WTC11 (cell line): ENCODE data around the gene FOXP1. TPM values are rescaled to one million over a fixed set of nuclear protein-coding genes. Genes with fewer than 3 reads are reported as not detected.

Experiments used
- ATAC-seq: fragments of 200-7000 bp; cut with Tn5 transposase; 2 replicates; pipeline ENCODE4 v1.10.0; 2021; ENCODE audit warnings: mild to moderate bottlenecking, moderate library complexity
- CTCF ChIA-PET: fragments of 300-600 bp; sonication (Branson Sonifier 250); formaldehyde crosslinking; loops from one replicate; lab custom pipeline; 2021; ENCODE audit warnings: antibody characterized with exemption; lab: Charles Lee
- POLR2A ChIA-PET: fragments of 350-600 bp; sonication (Branson Sonifier 250); formaldehyde crosslinking; loops from one replicate; lab custom pipeline; 2021; ENCODE audit warnings: antibody characterized with exemption; lab: Charles Lee
- DNase-seq: peaks from one replicate; pipeline ENCODE4 v3.0.0; 2021; ENCODE audit warnings: low spot score
- H3K27ac Mint-ChIP-seq: 2 replicates; pipeline ENCODE4 v1.8.0; 2021; ENCODE audit warnings: mixed read lengths
- H3K27me3 Mint-ChIP-seq: 2 replicates; pipeline ENCODE4 v1.8.0; 2021; ENCODE audit warnings: low read depth, mild to moderate bottlenecking, moderate library complexity, mixed read lengths
- H3K36me3 Mint-ChIP-seq: 2 replicates; pipeline ENCODE4 v1.8.0; 2021; ENCODE audit warnings: mixed read lengths
- H3K4me1 Mint-ChIP-seq: 2 replicates; pipeline ENCODE4 v1.8.0; 2022; ENCODE audit warnings: mixed read lengths
- H3K4me3 Mint-ChIP-seq: 2 replicates; pipeline ENCODE4 v1.8.0; 2021; ENCODE audit warnings: mild to moderate bottlenecking, moderate library complexity, mixed read lengths
- H3K9me3 Mint-ChIP-seq: 2 replicates; pipeline ENCODE4 v1.8.0; 2021; ENCODE audit warnings: mixed read lengths
- ATF2 ChIP-seq: sonication (generic); formaldehyde crosslinking; IDR thresholded peaks from 2 replicates; pipeline ENCODE4 v1.8.1; 2022; ENCODE audit warnings: low read depth, missing genetic modification reagents, borderline replicate concordance
- CREM ChIP-seq: sonication (generic); formaldehyde crosslinking; IDR thresholded peaks from 2 replicates; pipeline ENCODE4 v1.8.1; 2022; ENCODE audit warnings: mild to moderate bottlenecking, missing genetic modification reagents, moderate library complexity
- E2F5 ChIP-seq: sonication (generic); formaldehyde crosslinking; IDR thresholded peaks from 2 replicates; pipeline ENCODE4 v1.8.1; 2022; ENCODE audit warnings: mild to moderate bottlenecking, moderate library complexity, missing genetic modification reagents
- ELF4 ChIP-seq: sonication (generic); formaldehyde crosslinking; IDR thresholded peaks from 2 replicates; pipeline ENCODE4 v1.8.1; 2022; ENCODE audit warnings: low read depth, mild to moderate bottlenecking, moderate library complexity, missing genetic modification reagents
- FOXP1 ChIP-seq: sonication (generic); formaldehyde crosslinking; IDR thresholded peaks from 2 replicates; pipeline ENCODE4 v1.8.0; 2022; ENCODE audit warnings: missing genetic modification reagents, mild to moderate bottlenecking, moderate library complexity, borderline replicate concordance
- GTF2I ChIP-seq: fragments of 250-450 bp; sonication (Bioruptor Pico); conservative IDR thresholded peaks from 2 replicates; pipeline ENCODE4 v1.4.0; 2021; ENCODE audit warnings: mild to moderate bottlenecking
- HMGXB4 ChIP-seq: sonication (generic); formaldehyde crosslinking; IDR thresholded peaks from 2 replicates; pipeline ENCODE4 v1.8.1; 2023; ENCODE audit warnings: mild to moderate bottlenecking, moderate library complexity, missing genetic modification reagents
- JUN ChIP-seq: sonication (generic); formaldehyde crosslinking; IDR thresholded peaks from 2 replicates; pipeline ENCODE4 v1.8.0; 2023; ENCODE audit warnings: mild to moderate bottlenecking, missing genetic modification reagents
- NR1H2 ChIP-seq: sonication (generic); formaldehyde crosslinking; IDR thresholded peaks from 2 replicates; pipeline ENCODE4 v1.9.0; 2021; ENCODE audit warnings: mild to moderate bottlenecking, moderate library complexity, missing genetic modification reagents
- SMAD4 ChIP-seq: sonication (generic); formaldehyde crosslinking; IDR thresholded peaks from 2 replicates; pipeline ENCODE4 v1.8.0; 2022; ENCODE audit warnings: mild to moderate bottlenecking, missing genetic modification reagents
- SOX15 ChIP-seq: fragments of 250-450 bp; sonication (Bioruptor Pico); IDR thresholded peaks from 2 replicates; pipeline ENCODE4 v1.9.0; 2021; ENCODE audit warnings: mild to moderate bottlenecking
- SP1 ChIP-seq: sonication (generic); formaldehyde crosslinking; conservative IDR thresholded peaks from 2 replicates; pipeline ENCODE4 v1.8.1; 2022; ENCODE audit warnings: missing genetic modification reagents
- TEAD1 ChIP-seq: sonication (generic); formaldehyde crosslinking; IDR thresholded peaks from 2 replicates; pipeline ENCODE4 v1.8.0; 2022; ENCODE audit warnings: mild to moderate bottlenecking, missing genetic modification reagents
- USF1 ChIP-seq: sonication (generic); formaldehyde crosslinking; IDR thresholded peaks from 2 replicates; pipeline ENCODE4 v1.8.0; 2022; ENCODE audit warnings: mild to moderate bottlenecking, missing genetic modification reagents
- USF2 ChIP-seq: sonication (generic); formaldehyde crosslinking; IDR thresholded peaks from 2 replicates; pipeline ENCODE4 v1.8.1; 2023; ENCODE audit warnings: mild to moderate bottlenecking, missing genetic modification reagents, moderate library complexity
- ZBTB43 ChIP-seq: sonication (generic); formaldehyde crosslinking; IDR thresholded peaks from 2 replicates; pipeline ENCODE4 v1.8.1; 2023; ENCODE audit warnings: mild to moderate bottlenecking, missing genetic modification reagents
- ZMAT4 ChIP-seq: fragments of 250-450 bp; sonication (Bioruptor Pico); IDR thresholded peaks from 2 replicates; pipeline ENCODE4 v1.9.0; 2021; ENCODE audit warnings: mild to moderate bottlenecking
- ZNF138 ChIP-seq: sonication (generic); formaldehyde crosslinking; conservative IDR thresholded peaks from 2 replicates; pipeline ENCODE4 v1.8.1; 2022; ENCODE audit warnings: mild to moderate bottlenecking, moderate library complexity, missing genetic modification reagents
- ZNF396 ChIP-seq: fragments of 250-450 bp; sonication (Bioruptor Pico); IDR thresholded peaks from 2 replicates; pipeline ENCODE4 v1.8.0; 2021; ENCODE audit warnings: mild to moderate bottlenecking, moderate library complexity, borderline replicate concordance
- ZNF532 ChIP-seq: fragments of 250-450 bp; sonication (Bioruptor Pico); IDR thresholded peaks from 2 replicates; pipeline ENCODE4 v1.9.0; 2021; ENCODE audit warnings: mild to moderate bottlenecking, borderline replicate concordance
- ZSCAN18 ChIP-seq: fragments of 250-450 bp; sonication (Bioruptor Pico); IDR thresholded peaks from 2 replicates; pipeline ENCODE4 v2.1.2; 2022; ENCODE audit warnings: mild to moderate bottlenecking, moderate library complexity
- total RNA-seq: library from RNA; stranded (reverse); gene quantifications from 3 replicates; pipeline ENCODE4 v1.2.3, GENCODE V29; 2021

The FOXP1 gene
- total RNA-seq, 1 experiment from 2014 or later: 25.8 TPM

- TF ChIP-seq ZMAT4 (no peak), ZNF138 (CRISPR knock-in tag) (0 out of 2 replicates have a peak, but pooled peaks have one; percentile 66), TEAD1 (CRISPR knock-in tag) (no peak), HMGXB4 (CRISPR knock-in tag) (peak; percentile 69)
- TF ChIP-seq, all 79 proteins: peak for 5
Observed at GRCh38 chr3:71581457-71582035, 2.0 kb downstream of the FOXP1 start (continued).

- H3K36me3 Mint-ChIP-seq: no peaks in the 10 kb centered on the region
- H3K4me3 Mint-ChIP-seq: peak overlapping the region; percentile 87
- CTCF ChIA-PET: interaction anchor here (0.6 kb wide), 1 partner anchor 24 kb away, joined by 3 read pairs; no protein-coding TSS in a partner anchor
- DNase-seq (no peak), ATAC-seq (peak; percentile 3; the same call in 1 of the 2 replicates)
- H3K27me3 Mint-ChIP-seq: peaks cover 29% of the 10 kb centered on the region
- no peak overlapping the region for H3K27ac Mint-ChIP-seq
- POLR2A ChIA-PET: interaction anchor here (0.6 kb wide), 1 partner anchor 39 kb away, joined by 3 read pairs; no protein-coding TSS in a partner anchor
- H3K9me3 Mint-ChIP-seq: no peaks in the 10 kb centered on the region
- H3K4me1 Mint-ChIP-seq: peaks cover 36% of the 10 kb centered on the region
- TF ChIP-seq GTF2I (CRISPR knock-in tag) (no peak), ATF2 (CRISPR knock-in tag) (no peak), E2F5 (CRISPR knock-in tag) (no peak), ZNF532 (CRISPR knock-in tag) (no peak), SOX15 (CRISPR knock-in tag) (no peak), ELF4 (no peak), USF2 (CRISPR knock-in tag) (no peak), ZNF396 (CRISPR knock-in tag) (no peak), JUN (CRISPR knock-in tag) (no peak), ZSCAN18 (CRISPR knock-in tag) (no peak), FOXP1 (CRISPR knock-in tag) (no peak), SMAD4 (CRISPR knock-in tag) (no peak), ZBTB43 (CRISPR knock-in tag) (no peak), SP1 (CRISPR knock-in tag) (no peak), CREM (CRISPR knock-in tag) (no peak), USF1 (CRISPR knock-in tag) (no peak), NR1H2 (CRISPR knock-in tag) (no peak)
Observed at GRCh38 chr3:71580636-71581456, 2.7 kb downstream of the FOXP1 start.
